Lung (tissue), 12 donors: ENCODE data around the gene CPB2. TPM values are rescaled to one million over a fixed set of nuclear protein-coding genes. Genes with fewer than 3 reads are reported as not detected.

ENCODE experiments used
- ATAC-seq: fragments of 200-7000 bp; cut with Tn5 transposase; one replicate; pipeline ENCODE4 v1.9.1; 2020; ENCODE audit warnings: moderate number of reproducible peaks; ENCODE audit not compliant: insufficient read depth, low FRiP score
- DNase-seq, 3 donors: peaks; one replicate each; pipeline ENCODE4 v3.0.0-alpha.2; 2013 to 2017
- H3K27ac ChIP-seq, 2 donors: one replicate each; pipeline ENCODE4 v1.5.1; 2013; ENCODE audit warnings: mild to moderate bottlenecking in 2 of 2, moderate library complexity in 2 of 2, control low read depth in 1 of 2, inconsistent platforms in 1 of 2, low read depth in 1 of 2, low read length in 1 of 2
- H3K27me3 ChIP-seq, 3 donors: one replicate each; pipeline ENCODE4 v1.5.1; 2013; ENCODE audit warnings: low read length in 2 of 3; ENCODE audit not compliant: control insufficient read depth in 3 of 3, insufficient read depth in 3 of 3
- H3K36me3 ChIP-seq, 4 donors: one replicate each; pipeline ENCODE4 v1.5.1; 2013; ENCODE audit warnings: low read length in 4 of 4, mild to moderate bottlenecking in 1 of 4, moderate library complexity in 1 of 4; ENCODE audit not compliant: control insufficient read depth in 4 of 4, insufficient read depth in 4 of 4
- H3K4me1 ChIP-seq, 5 donors: one replicate each; pipeline ENCODE4 v1.5.1; 2013; ENCODE audit warnings: low read length in 5 of 5, mild to moderate bottlenecking in 2 of 5, moderate library complexity in 1 of 5; ENCODE audit not compliant: control insufficient read depth in 5 of 5, insufficient read depth in 5 of 5
- H3K4me3 ChIP-seq: one replicate; pipeline ENCODE4 v1.5.1; 2013; ENCODE audit warnings: mild to moderate bottlenecking, control low read depth, moderate library complexity
- H3K9ac ChIP-seq, 2 donors: one replicate each; pipeline ENCODE4 v1.5.1; 2013; ENCODE audit warnings: low read length in 2 of 2, control low read depth in 1 of 2; ENCODE audit not compliant: insufficient read depth in 1 of 2
- H3K9me3 ChIP-seq, 4 donors: one replicate each; pipeline ENCODE4 v1.5.1; 2013; ENCODE audit warnings: low read length in 3 of 4, mild to moderate bottlenecking in 1 of 4, moderate library complexity in 1 of 4; ENCODE audit not compliant: control insufficient read depth in 4 of 4, insufficient read depth in 3 of 4
- WGBS, 2 donors: extraction: QIAGEN DNeasy Blood & Tissue Kit; methylation state at CpG; one replicate each; pipeline ENCODE4 v1.1.7; 2013; 5-methylcytosine and 5-hydroxymethylcytosine counted together
- polyA plus RNA-seq, 2 donors: library from polyadenylated mRNA; stranded (reverse); fragments of 200-250 nt; gene quantifications; one replicate each; pipeline ENCODE4 v1.2.1, GENCODE V29; 2013
- total RNA-seq, 2 donors: library from RNA; depleted of rRNA in 1 of 2; stranded (reverse); fragments of >200 nt in 1 of 2; gene quantifications; one replicate each; pipeline ENCODE4 v1.2.1, GENCODE V29; 2014 to 2021
- TF ChIP-seq, protein P1 (sequence below): IDR thresholded peaks from 2 replicates; pipeline ENCODE4 v1.5.1; 2012; ENCODE audit warnings: mild to moderate bottlenecking; ENCODE audit errors: control extremely low read depth, extremely low read depth
- donor health status: control.
- donor health status: control.
- donor health status: Bipolar disorder and iron deficiency.
- donor health status: healthy.
- donor health status: DM: yes; HTN: yes; CAD: no.

Gene CPB2
- total and polyA plus RNA-seq, 4 donors, result 1.7 to 19.7 (median 16.7) TPM; not detected in 1

GRCh38 chr13:46119883-46120614, 15.2 kb upstream of the CPB2 start:
- peak; percentile 87 for ATAC-seq
- Histone ChIP-seq H3K27ac (no peak overlapping the region), H3K4me3 (no peak overlapping the region), H3K9ac (no peak overlapping the region), H3K36me3 (no peaks in the 10 kb centered on the region), H3K9me3 (no peaks in the 10 kb centered on the region), H3K4me1 (peaks cover 0 to 4% (median 0%) of the 10 kb centered on the region in 5 donors), H3K27me3 (no peaks in the 10 kb centered on the region)
- no peak for DNase-seq
- TF ChIP-seq, protein P1, sequence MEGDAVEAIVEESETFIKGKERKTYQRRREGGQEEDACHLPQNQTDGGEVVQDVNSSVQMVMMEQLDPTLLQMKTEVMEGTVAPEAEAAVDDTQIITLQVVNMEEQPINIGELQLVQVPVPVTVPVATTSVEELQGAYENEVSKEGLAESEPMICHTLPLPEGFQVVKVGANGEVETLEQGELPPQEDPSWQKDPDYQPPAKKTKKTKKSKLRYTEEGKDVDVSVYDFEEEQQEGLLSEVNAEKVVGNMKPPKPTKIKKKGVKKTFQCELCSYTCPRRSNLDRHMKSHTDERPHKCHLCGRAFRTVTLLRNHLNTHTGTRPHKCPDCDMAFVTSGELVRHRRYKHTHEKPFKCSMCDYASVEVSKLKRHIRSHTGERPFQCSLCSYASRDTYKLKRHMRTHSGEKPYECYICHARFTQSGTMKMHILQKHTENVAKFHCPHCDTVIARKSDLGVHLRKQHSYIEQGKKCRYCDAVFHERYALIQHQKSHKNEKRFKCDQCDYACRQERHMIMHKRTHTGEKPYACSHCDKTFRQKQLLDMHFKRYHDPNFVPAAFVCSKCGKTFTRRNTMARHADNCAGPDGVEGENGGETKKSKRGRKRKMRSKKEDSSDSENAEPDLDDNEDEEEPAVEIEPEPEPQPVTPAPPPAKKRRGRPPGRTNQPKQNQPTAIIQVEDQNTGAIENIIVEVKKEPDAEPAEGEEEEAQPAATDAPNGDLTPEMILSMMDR, result no peak
- 47 to 62% methylated on average over 6 of the region's 6 CpGs for WGBS, 2 donors

DNA sequence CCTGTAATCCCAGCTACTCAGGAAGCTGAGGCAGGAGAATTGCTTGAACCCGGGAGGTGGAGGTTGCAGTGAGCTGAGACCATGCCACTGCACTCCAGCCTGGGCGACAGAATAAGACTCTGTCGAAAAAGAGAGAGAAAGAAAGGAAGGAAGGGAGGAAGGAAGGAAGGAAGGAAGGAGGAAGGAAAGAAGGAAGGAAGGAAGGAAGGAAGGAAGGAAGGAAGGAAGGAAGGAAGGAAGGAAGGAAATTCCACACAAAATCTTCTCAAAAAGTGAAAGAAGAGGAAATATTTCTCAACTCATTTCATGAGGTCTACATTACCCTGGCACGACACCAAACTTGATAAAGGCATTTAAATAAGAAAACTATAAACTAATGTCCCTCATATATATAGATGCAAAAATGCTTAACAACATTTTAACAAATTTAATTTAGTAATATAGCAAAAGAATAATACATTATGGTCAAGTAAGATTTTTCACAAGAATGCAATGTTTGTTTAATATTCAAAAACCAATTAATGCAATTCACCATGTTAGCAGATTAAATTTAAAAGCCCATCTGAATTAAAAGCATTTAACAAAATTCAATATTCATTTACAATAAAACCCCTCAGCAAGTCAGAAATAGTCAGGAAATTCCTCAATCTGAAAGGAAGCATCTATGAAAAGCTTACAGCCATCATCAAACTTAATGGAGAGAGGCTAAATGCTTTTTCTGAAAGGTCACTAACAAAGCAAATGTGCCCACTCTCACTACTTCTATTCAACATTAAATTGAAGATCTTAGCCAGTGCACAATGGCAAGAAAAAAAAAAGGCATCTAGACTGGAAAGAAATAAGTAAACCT, 12.0 kb upstream of the CPB2 start:
- Histone ChIP-seq H3K27me3 (no peaks in the 10 kb centered on the region), H3K27ac (no peak overlapping the region), H3K36me3 (no peaks in the 10 kb centered on the region), H3K4me1 (peaks cover 0 to under 1% (median 0%) of the 10 kb centered on the region in 5 donors), H3K9ac (no peak overlapping the region), H3K4me3 (no peak overlapping the region), H3K9me3 (peaks cover 0 to 2% (median 0%) of the 10 kb centered on the region in 4 donors)
- ATAC-seq (no peak), DNase-seq (no peak)
- 80 to 85% methylated on average over 4 of the region's 4 CpGs for WGBS, 2 donors
- TF ChIP-seq, protein P1, result no peak

GRCh38 chr13:46114613-46115012, 9.8 kb upstream of the CPB2 start:
- Histone ChIP-seq H3K27me3 (peaks cover 0 to 2% (median 0%) of the 10 kb centered on the region in 3 donors), H3K9ac (no peak overlapping the region), H3K36me3 (no peaks in the 10 kb centered on the region), H3K4me3 (no peak overlapping the region), H3K27ac (no peak overlapping the region), H3K4me1 (no peaks in the 10 kb centered on the region), H3K9me3 (peaks cover 0 to 2% (median 0%) of the 10 kb centered on the region in 4 donors)
- TF ChIP-seq, protein P1, result no peak
- ATAC-seq, result no peak
- WGBS, 2 donors, result 51 to 78% methylated on average over 9 of the region's 9 CpGs
- no peak for DNase-seq
